Measurements from ENCODE around the gene NAALAD2. TPM values are rescaled to one million over a fixed set of nuclear protein-coding genes. Genes with fewer than 3 reads are reported as not detected.
"Not testable (repeated sequence)": the region's sequence is repeated elsewhere in the genome, so short reads cannot be mapped to it uniquely, and the experiment has no call there.

Gene NAALAD2
- total and polyA plus RNA-seq, 2 donors (not counting 1 experiment from before 2014, with no cell fraction given) = 0.66 to 2.2 TPM

- Histone ChIP-seq H3K4me1 (ENCODE audit: control insufficient read depth, extremely low read depth, insufficient read depth, low read length) (no peaks in the 10 kb centered on the region), H3K79me2 (ENCODE audit: control insufficient read depth, insufficient read depth, low read length) (no peaks in the 10 kb centered on the region), H3K4me3 (replicated peaks in 1 of 4; ENCODE audit: control extremely low read depth in 1 of 4, insufficient read depth in 1 of 4, low read depth in 3 of 4, low read length in 4 of 4) (peak overlapping the region; percentile 57 to 87 (median 62)), H3K27me3 (ENCODE audit: control insufficient read depth, insufficient read depth, low read length) (no peaks in the 10 kb centered on the region), H4K20me1 (ENCODE audit: control insufficient read depth, extremely low read depth, insufficient read depth, low read length) (no peaks in the 10 kb centered on the region), H3K4me2 (ENCODE audit: extremely low read depth, insufficient read depth, low read length) (peak overlapping the region; percentile 88), H3K36me3 (ENCODE audit: control insufficient read depth, insufficient read depth, low read length) (no peaks in the 10 kb centered on the region), H2AFZ (ENCODE audit: low read length) (peak overlapping the region; percentile 73), H3K9me3 (ENCODE audit: control insufficient read depth, insufficient read depth, low read depth, low read length) (no peaks in the 10 kb centered on the region), H3K27ac (ENCODE audit: insufficient read depth, low read length) (no peak overlapping the region), H3K9ac (ENCODE audit: insufficient read depth, low read length) (no peak overlapping the region)
- TF ChIP-seq CTCF (conservative IDR thresholded peaks at IDR 0.05 in 1 of 2, IDR thresholded peaks at IDR 0.05 in 1 of 2; ENCODE audit: low read depth in 1 of 2, low read length in 2 of 2) (no peak), EZH2 (IDR thresholded peaks at IDR 0.05; ENCODE audit: low read length, missing control alignments) (no peak)
- DNase-seq (ENCODE audit: low read depth in 2 of 2) = no peak
Observed at GRCh38 chr11:90135016-90135415, 553 bp downstream of the NAALAD2 start.

- Histone ChIP-seq H3K27ac (ENCODE audit: insufficient read depth, low read length) (no peak overlapping the region), H3K36me3 (ENCODE audit: control insufficient read depth, insufficient read depth, low read length) (no peaks in the 10 kb centered on the region), H3K4me1 (ENCODE audit: control insufficient read depth, extremely low read depth, insufficient read depth, low read length) (no peaks in the 10 kb centered on the region), H3K9ac (ENCODE audit: insufficient read depth, low read length) (no peak overlapping the region), H3K4me2 (ENCODE audit: extremely low read depth, insufficient read depth, low read length) (no peak overlapping the region), H3K27me3 (ENCODE audit: control insufficient read depth, insufficient read depth, low read length) (no peaks in the 10 kb centered on the region), H2AFZ (ENCODE audit: low read length) (no peak overlapping the region), H3K9me3 (ENCODE audit: control insufficient read depth, insufficient read depth, low read depth, low read length) (no peaks in the 10 kb centered on the region), H4K20me1 (ENCODE audit: control insufficient read depth, extremely low read depth, insufficient read depth, low read length) (no peaks in the 10 kb centered on the region), H3K79me2 (ENCODE audit: control insufficient read depth, insufficient read depth, low read length) (no peaks in the 10 kb centered on the region), H3K4me3 (replicated peaks in 1 of 4; ENCODE audit: control extremely low read depth in 1 of 4, insufficient read depth in 1 of 4, low read depth in 3 of 4, low read length in 4 of 4) (no peak overlapping the region)
- TF ChIP-seq EZH2 (IDR thresholded peaks at IDR 0.05; ENCODE audit: low read length, missing control alignments) (no peak), CTCF (conservative IDR thresholded peaks at IDR 0.05 in 1 of 2, IDR thresholded peaks at IDR 0.05 in 1 of 2; ENCODE audit: low read depth in 1 of 2, low read length in 2 of 2) (peak in 1 of 2 donors; percentile 25)
- DNase-seq (ENCODE audit: low read depth in 2 of 2) = no peak
Observed at GRCh38 chr11:90148900-90149299, 14.4 kb downstream of the NAALAD2 start.

GRCh38 chr11:90166982-90167573 is 32.6 kb downstream of the NAALAD2 start:
- not testable (repeated sequence) for H2AFZ ChIP-seq (ENCODE audit: low read length); H3K4me3 ChIP-seq (replicated peaks in 1 of 4; ENCODE audit: control extremely low read depth in 1 of 4, insufficient read depth in 1 of 4, low read depth in 3 of 4, low read length in 4 of 4); H3K4me2 ChIP-seq (ENCODE audit: extremely low read depth, insufficient read depth, low read length); H3K9ac ChIP-seq (ENCODE audit: insufficient read depth, low read length); H3K27ac ChIP-seq (ENCODE audit: insufficient read depth, low read length); H3K4me1 ChIP-seq (ENCODE audit: control insufficient read depth, extremely low read depth, insufficient read depth, low read length); H3K9me3 ChIP-seq (ENCODE audit: control insufficient read depth, insufficient read depth, low read depth, low read length); DNase-seq (ENCODE audit: low read depth in 2 of 2); H3K79me2 ChIP-seq (ENCODE audit: control insufficient read depth, insufficient read depth, low read length); H3K27me3 ChIP-seq (ENCODE audit: control insufficient read depth, insufficient read depth, low read length); H4K20me1 ChIP-seq (ENCODE audit: control insufficient read depth, extremely low read depth, insufficient read depth, low read length); H3K36me3 ChIP-seq (ENCODE audit: control insufficient read depth, insufficient read depth, low read length)

GRCh38 chr11:90167704-90168103 is 33.2 kb downstream of the NAALAD2 start:
- H3K36me3 ChIP-seq (ENCODE audit: control insufficient read depth, insufficient read depth, low read length); H3K4me3 ChIP-seq (replicated peaks in 1 of 4; ENCODE audit: control extremely low read depth in 1 of 4, insufficient read depth in 1 of 4, low read depth in 3 of 4, low read length in 4 of 4); H3K9ac ChIP-seq (ENCODE audit: insufficient read depth, low read length); H3K27ac ChIP-seq (ENCODE audit: insufficient read depth, low read length); H4K20me1 ChIP-seq (ENCODE audit: control insufficient read depth, extremely low read depth, insufficient read depth, low read length); H3K27me3 ChIP-seq (ENCODE audit: control insufficient read depth, insufficient read depth, low read length); H3K4me2 ChIP-seq (ENCODE audit: extremely low read depth, insufficient read depth, low read length); H2AFZ ChIP-seq (ENCODE audit: low read length); H3K79me2 ChIP-seq (ENCODE audit: control insufficient read depth, insufficient read depth, low read length); H3K9me3 ChIP-seq (ENCODE audit: control insufficient read depth, insufficient read depth, low read depth, low read length); H3K4me1 ChIP-seq (ENCODE audit: control insufficient read depth, extremely low read depth, insufficient read depth, low read length); DNase-seq (ENCODE audit: low read depth in 2 of 2): not testable (repeated sequence)
